Pancreas (tissue), 10 donors: ENCODE measurements around the gene MAPKAP1. TPM values are rescaled to one million over a fixed set of nuclear protein-coding genes. Genes with fewer than 3 reads are reported as not detected.
A peak's percentile ranks its signal among the peaks of the same experiment; 100 is the strongest.

Experiments
- ATAC-seq, 4 donors: fragments of 200-7000 bp; cut with Tn5 transposase; one replicate each; pipeline versions ENCODE4 v1.8.0 to v1.9.1; 2020; ENCODE audit warnings: mild to moderate bottlenecking in 4 of 4, moderate library complexity in 4 of 4
- DNase-seq, 6 donors: peaks; one replicate each; pipeline ENCODE4 v3.0.0-alpha.2; 2020
- FAIRE-seq: peaks from 2 replicates; lab custom pipeline; 2012; peaks lifted over from hg19 to GRCh38; lab: Jason Lieb, UNC
- H3K27ac ChIP-seq, 4 donors: fragments of 200-600 bp; sonication (generic); 1 replicate in 3 of 4; 2 replicates in 1 of 4; pipeline versions ENCODE4 v1.5.0 to v1.8.0; 2020
- H3K27me3 ChIP-seq, 4 donors: fragments of 200-600 bp; one replicate each; pipeline ENCODE4 v1.8.0; 2021
- H3K36me3 ChIP-seq, 3 donors: fragments of 200-600 bp; sonication (generic) in 1 of 3; one replicate each; pipeline versions ENCODE4 v1.5.0 to v1.8.0; 2020 to 2021
- H3K4me1 ChIP-seq, 3 donors: fragments of 200-600 bp; one replicate each; pipeline ENCODE4 v1.8.0; 2021
- H3K4me3 ChIP-seq, 4 donors: fragments of 200-600 bp; sonication (generic) in 2 of 4; one replicate each; pipeline versions ENCODE4 v1.5.0 to v1.8.0; 2020 to 2021
- H3K9me3 ChIP-seq, 4 donors: fragments of 200-600 bp; one replicate each; pipeline ENCODE4 v1.8.0; 2021
- CTCF ChIP-seq, 4 donors: fragments of 200-600 bp; sonication (generic) in 3 of 4; IDR thresholded peaks; one replicate each; pipeline versions ENCODE4 v1.5.0 to v1.8.0; 2021; ENCODE audit warnings: antibody characterized with exemption in 4 of 4
- WGBS, 2 donors: extraction: QIAGEN DNeasy Blood & Tissue Kit; methylation state at CpG; one replicate each; pipeline ENCODE4 v1.1.7; 2013; 5-methylcytosine and 5-hydroxymethylcytosine counted together
- intact Hi-C, 3 donors: fragments of 100-400 bp; cut with DNase I; formaldehyde crosslinking; loops; one replicate each; pipeline versions ENCODE4 v1.11.1 to v1.14.2; 2022
- polyA plus RNA-seq, 2 donors: library from polyadenylated mRNA; stranded (reverse); fragments of 200-250 nt; gene quantifications; one replicate each; pipeline ENCODE4 v1.2.3, GENCODE V29; 2013
- total RNA-seq, 6 donors: library from RNA; stranded (reverse); fragmentation: NEBNext Ultra II Directional in 4 of 6; extraction: Animal tissue kit (Norgen Biotek cat#: 25700) in 4 of 6; gene quantifications; one replicate each; pipeline versions ENCODE4 v1.2.1 to v1.2.4, GENCODE V29; 2021 to 2023
- donor health status: healthy with polysubstance abuse.
- donor health status: DM: no; HTN: no; CAD: no; lungs with moderate emphysema.
- donor health status: DM: no; HTN: no; CAD: no.
- donor health status: control.
- donor health status: control.
- donor health status: Bipolar disorder and iron deficiency.
- donor health status: DM: yes; HTN: yes; CAD: no.
- donor health status: DM: no; HTN: no; CAD: no.
- donor health status: DM: no; HTN: no; CAD: no.
- donor health status: DM: yes; HTN: yes; CAD: no.

MAPKAP1 gene
- total and polyA plus RNA-seq, 8 donors = 18.7 to 42.0 (median 30.4) TPM

GRCh38 chr9:125748446-125749099, 41.6 kb upstream of the MAPKAP1 start:
- peak in 3 of 6 donors; percentile 18 to 59 (median 26) for DNase-seq
- FAIRE-seq = no peak
- H3K9me3 ChIP-seq = no peaks in the 10 kb centered on the region
- H3K4me1 ChIP-seq = no peaks in the 10 kb centered on the region
- peak overlapping the region; percentile 49 to 96 (median 88) for H3K4me3 ChIP-seq
- no peaks in the 10 kb centered on the region for H3K36me3 ChIP-seq
- no peak for TF ChIP-seq CTCF (IDR thresholded peaks at IDR 0.05)
- ATAC-seq = no peak
- 23 to 28% methylated on average over 30 of the region's 30 CpGs for WGBS, 2 donors
- H3K27ac ChIP-seq = peak overlapping the region; percentile 65 to 83 (median 74)
- no peaks in the 10 kb centered on the region for H3K27me3 ChIP-seq
- intact Hi-C loops = no loop called here

GRCh38 chr9:125747765-125748445, 40.9 kb upstream of the MAPKAP1 start:
- H3K4me1 ChIP-seq = no peaks in the 10 kb centered on the region
- H3K27me3 ChIP-seq = no peaks in the 10 kb centered on the region
- ATAC-seq (peak in 1 of 4 donors; percentile 3), DNase-seq (peak; percentile 13 to 78 (median 46)), FAIRE-seq (no peak)
- H3K9me3 ChIP-seq = no peaks in the 10 kb centered on the region
- intact Hi-C loops = no loop called here
- peak overlapping the region; percentile 65 to 83 (median 74) for H3K27ac ChIP-seq
- peak overlapping the region; percentile 49 to 96 (median 88) for H3K4me3 ChIP-seq
- no peak for TF ChIP-seq CTCF (IDR thresholded peaks at IDR 0.05)
- WGBS, 2 donors = 0 to 1% methylated on average over 56 to 88 of the region's 88 CpGs
- H3K36me3 ChIP-seq = no peaks in the 10 kb centered on the region

GRCh38 chr9:125747053-125747764, 40.2 kb upstream of the MAPKAP1 start, which contains the start of gene PBX3:
TSS of gene PBX3 (plus strand) at chr9:125747373.
- FAIRE-seq (no peak), DNase-seq (peak; percentile 50 to 86 (median 64)), ATAC-seq (peak in 3 of 4 donors; percentile 4 to 23 (median 18))
- Histone ChIP-seq H3K9me3 (no peaks in the 10 kb centered on the region), H3K4me1 (no peaks in the 10 kb centered on the region), H3K27me3 (no peaks in the 10 kb centered on the region), H3K36me3 (no peaks in the 10 kb centered on the region), H3K4me3 (peak within 1 kb of the TSS; percentile 51 to 96 (median 88)), H3K27ac (peak within 1 kb of the TSS; percentile 68 to 83 (median 76))
- TF ChIP-seq CTCF (IDR thresholded peaks at IDR 0.05) = no peak
- 0% methylated on average over 17 to 106 of the region's 107 CpGs for WGBS, 2 donors
- intact Hi-C loops = no loop called here

GRCh38 chr9:125746774-125747052, 39.7 kb upstream of the MAPKAP1 start:
- Histone ChIP-seq H3K27me3 (no peaks in the 10 kb centered on the region), H3K4me3 (peak overlapping the region; percentile 51 to 89 (median 75)), H3K27ac (peak overlapping the region in 3 of 4 donors; percentile 68 to 81 (median 74)), H3K36me3 (no peaks in the 10 kb centered on the region), H3K9me3 (no peaks in the 10 kb centered on the region), H3K4me1 (no peaks in the 10 kb centered on the region)
- no peak for TF ChIP-seq CTCF (IDR thresholded peaks at IDR 0.05)
- FAIRE-seq (no peak), ATAC-seq (no peak), DNase-seq (no peak)
- 0 to 1% methylated on average over 7 to 46 of the region's 46 CpGs for WGBS, 2 donors
- intact Hi-C loops = no loop called here
